Urothelium cell line (cell line): Measurements from ENCODE around the gene TFPI2.

Experiments
- DNase-seq: peaks from one replicate; pipeline ENCODE4 v3.0.0; 2011; ENCODE audit warnings: low spot score, mixed read lengths
- FAIRE-seq: peaks from 2 replicates; lab custom pipeline; 2011; peaks lifted over from hg19 to GRCh38; lab: Jason Lieb, UNC

TFPI2 gene

GRCh38 chr7:93860261-93860660, 30.3 kb downstream of the TFPI2 start:
- FAIRE-seq (no peak), DNase-seq (no peak)

- no peak for DNase-seq
- no peak for FAIRE-seq
Measured at GRCh38 chr7:93858857-93859256, 31.7 kb downstream of the TFPI2 start.

GRCh38 chr7:93856323-93856722, 34.2 kb downstream of the TFPI2 start:
- FAIRE-seq (no peak), DNase-seq (no peak)

GRCh38 chr7:93855797-93856196, 34.8 kb downstream of the TFPI2 start:
- peak; percentile 20 for FAIRE-seq
- DNase-seq = no peak

GRCh38 chr7:93854480-93854879, 36.1 kb downstream of the TFPI2 start:
- DNase-seq (no peak), FAIRE-seq (no peak)

GRCh38 chr7:93851536-93851935, 39.0 kb downstream of the TFPI2 start:
- no peak for DNase-seq
- no peak for FAIRE-seq

- DNase-seq = no peak
Measured at GRCh38 chr7:93843260-93843659, 47.3 kb downstream of the TFPI2 start.

GRCh38 chr7:93838966-93839365, 51.6 kb downstream of the TFPI2 start:
- no peak for FAIRE-seq
- no peak for DNase-seq

More at GRCh38 chr7:93843260-93843659, 47.3 kb downstream of the TFPI2 start:
- no peak for FAIRE-seq

- FAIRE-seq = no peak
Measured at GRCh38 chr7:93837245-93837644, 53.3 kb downstream of the TFPI2 start.

GRCh38 chr7:93836116-93836515, 54.4 kb downstream of the TFPI2 start:
- FAIRE-seq (no peak), DNase-seq (no peak)

More at GRCh38 chr7:93837245-93837644, 53.3 kb downstream of the TFPI2 start:
- no peak for DNase-seq

GRCh38 chr7:93835702-93836101, 54.9 kb downstream of the TFPI2 start:
- DNase-seq (no peak), FAIRE-seq (no peak)
